ENCODE data around the gene PRR5L.

DNA sequence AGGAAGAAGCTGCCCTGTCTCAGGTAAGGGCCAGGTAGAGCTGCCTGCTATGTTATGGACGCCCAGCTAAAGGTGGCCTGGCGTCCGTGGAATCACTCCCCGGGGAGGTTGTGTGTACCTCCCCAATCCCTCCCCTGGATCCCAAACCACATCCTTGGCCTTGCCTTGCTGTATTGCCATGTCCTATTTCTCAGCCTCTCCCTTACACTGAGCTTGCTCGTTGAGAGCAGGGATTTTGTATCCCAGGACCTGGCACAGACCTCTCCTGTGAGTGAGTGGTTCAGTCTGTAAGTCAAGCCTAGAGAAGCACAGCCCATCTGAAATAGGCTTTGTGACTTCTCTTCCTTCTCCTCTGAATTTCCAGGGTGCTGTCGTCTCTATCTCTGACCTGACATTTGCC is 160.1 kb downstream of the PRR5L start:
- no peak for TF ChIP-seq EP300 (IDR thresholded peaks at IDR 0.05)
- no peak for TF ChIP-seq CTCF (IDR thresholded peaks at IDR 0.05)

Data from tibial nerve (tissue), 4 donors.